LNCAP (cell line): ENCODE data around the gene PPP2R2C.

Experiments used
- CTCF ChIP-seq: fragments of 450-650 bp; IDR thresholded peaks from 2 replicates; pipeline ENCODE4 v1.5.1; 2017; ENCODE audit warnings: mild to moderate bottlenecking

Gene PPP2R2C

DNA sequence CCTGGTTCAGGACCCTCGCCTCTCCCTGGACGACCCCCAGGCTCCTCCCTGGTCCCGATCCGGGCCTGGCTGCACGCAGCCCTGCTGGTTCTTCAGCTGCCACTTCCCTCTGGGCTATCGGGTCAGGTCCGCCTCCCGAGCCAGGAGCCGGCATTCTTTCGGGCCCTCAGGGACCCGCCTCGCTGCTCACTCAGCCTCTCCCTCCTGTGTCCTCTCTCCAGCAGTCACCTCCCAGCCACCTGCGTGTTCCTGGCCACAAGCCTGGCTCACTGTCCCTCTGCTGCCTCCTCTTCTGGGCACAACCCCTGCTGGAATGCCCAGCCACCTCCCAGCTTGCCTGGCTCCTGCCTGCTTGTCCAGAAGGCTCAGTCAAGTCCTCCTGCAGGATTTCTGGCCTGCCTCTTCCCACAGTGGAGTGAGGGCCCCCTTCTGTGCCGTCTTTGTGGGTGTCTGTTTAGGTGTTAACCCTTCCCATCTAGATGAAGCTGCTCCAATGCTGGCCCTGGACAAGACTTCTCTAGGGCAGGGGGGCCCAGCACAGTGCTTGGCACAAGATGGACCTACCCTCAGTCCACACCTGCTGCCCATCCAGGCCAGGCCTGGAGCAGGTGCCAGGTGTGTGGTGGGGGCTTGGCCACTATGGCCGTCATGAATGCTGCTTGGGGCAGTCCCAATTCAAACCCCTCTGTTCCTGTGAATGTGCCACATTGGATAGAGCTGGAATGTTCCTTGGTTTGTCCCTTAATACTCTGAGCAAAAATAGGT is 200.5 kb downstream of the PPP2R2C start:
- no peak for TF ChIP-seq CTCF

DNA sequence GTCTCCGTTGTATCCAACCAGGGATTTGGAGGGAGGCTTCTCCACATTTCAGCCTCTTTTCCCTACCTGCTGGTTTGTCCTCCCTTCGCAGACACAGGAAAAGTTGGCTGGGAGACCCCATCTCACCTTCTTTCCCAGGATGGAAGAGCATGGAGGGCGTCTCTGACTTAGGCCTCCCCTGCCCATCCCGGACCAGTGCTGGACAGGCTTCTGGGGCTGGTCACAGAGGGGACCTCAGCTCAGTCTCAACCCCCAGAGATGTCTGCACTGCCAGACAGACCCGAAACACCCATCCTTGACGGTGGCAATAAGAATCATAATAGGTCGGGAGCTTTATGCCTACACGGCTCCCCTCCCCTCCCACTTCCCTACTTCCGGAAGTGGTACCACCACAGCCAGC is 201.2 kb downstream of the PPP2R2C start:
- TF ChIP-seq CTCF, result no peak

DNA sequence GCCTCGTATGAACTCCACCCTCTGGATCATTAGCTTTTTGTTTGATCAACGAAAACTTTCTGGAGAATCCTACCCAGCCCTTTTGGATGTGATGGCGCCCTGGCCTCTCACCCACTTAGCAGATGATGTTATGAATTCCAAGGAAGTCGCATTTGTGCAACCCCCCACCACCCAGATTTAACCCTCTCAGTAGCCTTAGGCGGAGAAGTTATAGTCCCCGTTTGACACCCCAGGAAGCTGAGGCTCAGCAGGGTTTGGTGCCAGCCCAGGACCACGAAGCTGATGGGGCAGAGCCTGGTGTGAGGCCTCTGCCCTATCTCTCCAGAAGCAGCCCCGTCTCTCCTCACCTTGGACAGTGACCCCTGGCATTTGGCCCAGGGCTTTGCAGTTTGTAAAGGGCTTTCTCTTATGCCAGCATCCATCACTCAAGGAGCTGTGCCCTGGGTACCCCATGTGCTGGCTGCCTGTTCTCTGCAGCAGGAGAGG is 201.7 kb downstream of the PPP2R2C start:
- TF ChIP-seq CTCF, result no peak
